GM13976 (cell line): Measurements from ENCODE around the gene PHEX.

ENCODE experiments used
- DNase-seq: peaks from one replicate; pipeline ENCODE4 v3.0.0; 2012; ENCODE audit warnings: low spot score
- CTCF ChIP-seq: IDR thresholded peaks from 2 replicates; pipeline ENCODE4 v1.5.1; 2012; ENCODE audit warnings: borderline replicate concordance, mild to moderate bottlenecking; ENCODE audit not compliant: insufficient read depth; ENCODE audit errors: extremely low read depth, missing control alignments, control extremely low read depth
- in situ Hi-C: fragments of 300-500 bp; cut with MboI; formaldehyde crosslinking; loops from one replicate; pipeline ENCODE4 v1.12.0; 2022; ENCODE audit warnings: low sequenced_read_pairs, mixed read lengths, inconsistent platforms; ENCODE audit not compliant: unreplicated experiment

Gene PHEX

GRCh38 chrX:22081475-22082092, 49.5 kb downstream of the PHEX start:
- TF ChIP-seq CTCF, result peak; percentile 24
- in situ Hi-C loops, result no loop called here
- no peak for DNase-seq

GRCh38 chrX:22086003-22086402, 53.9 kb downstream of the PHEX start:
- in situ Hi-C loops, result no loop called here
- TF ChIP-seq CTCF, result no peak
- DNase-seq, result no peak

GRCh38 chrX:22087011-22087557, 55.0 kb downstream of the PHEX start:
- no peak for TF ChIP-seq CTCF
- in situ Hi-C loops, result no loop called here
- no peak for DNase-seq

- no peak for TF ChIP-seq CTCF
- DNase-seq, result no peak
- in situ Hi-C loops, result no loop called here
These were observed 56.2 kb downstream of the PHEX start for GRCh38 chrX:22088326-22088725.

GRCh38 chrX:22090181-22090580, 58.1 kb downstream of the PHEX start:
- TF ChIP-seq CTCF, result no peak
- DNase-seq, result no peak
- in situ Hi-C loops, result no loop called here

GRCh38 chrX:22093550-22093949, 61.4 kb downstream of the PHEX start:
- no peak for DNase-seq
- in situ Hi-C loops, result no loop called here
- no peak for TF ChIP-seq CTCF
